Liver (tissue), 9 donors: ENCODE measurements around the gene CCDC63. TPM values are rescaled to one million over a fixed set of nuclear protein-coding genes. Genes with fewer than 3 reads are reported as not detected.

Experiments used
- DNase-seq: peaks from one replicate; pipeline ENCODE4 v3.0.0-alpha.2; 2017; ENCODE audit warnings: low spot score
- H3K27ac ChIP-seq, 2 donors: one replicate each; pipeline ENCODE4 v1.7.0; 2013; ENCODE audit warnings: inconsistent platforms in 2 of 2, low read length in 2 of 2, control low read depth in 1 of 2, low read depth in 1 of 2, mild to moderate bottlenecking in 1 of 2
- H3K27me3 ChIP-seq, 4 donors: one replicate each; pipeline versions ENCODE4 v1.6.1 to v1.7.0; 2013; ENCODE audit warnings: low read length in 3 of 4, inconsistent platforms in 1 of 4, mild to moderate bottlenecking in 1 of 4, moderate library complexity in 1 of 4; ENCODE audit not compliant: control insufficient read depth in 4 of 4, insufficient read depth in 4 of 4
- H3K36me3 ChIP-seq, 4 donors: one replicate each; pipeline versions ENCODE4 v1.6.1 to v1.7.0; 2013; ENCODE audit warnings: low read length in 3 of 4, mild to moderate bottlenecking in 3 of 4, low read depth in 1 of 4, moderate library complexity in 1 of 4; ENCODE audit not compliant: control insufficient read depth in 4 of 4, insufficient read depth in 3 of 4
- H3K4me1 ChIP-seq, 4 donors: one replicate each; pipeline versions ENCODE4 v1.6.1 to v1.7.0; 2013; ENCODE audit warnings: low read length in 3 of 4, mild to moderate bottlenecking in 3 of 4, moderate library complexity in 1 of 4; ENCODE audit not compliant: control insufficient read depth in 4 of 4, insufficient read depth in 4 of 4
- H3K4me3 ChIP-seq, 3 donors: one replicate each; pipeline versions ENCODE4 v1.6.1 to v1.7.0; 2013; ENCODE audit warnings: low read length in 3 of 3, control low read depth in 1 of 3, low read depth in 1 of 3, mild to moderate bottlenecking in 1 of 3
- H3K9ac ChIP-seq, 2 donors: one replicate each; pipeline ENCODE4 v1.7.0; 2013; ENCODE audit warnings: low read length in 2 of 2, mild to moderate bottlenecking in 2 of 2, moderate library complexity in 2 of 2, control low read depth in 1 of 2, low read depth in 1 of 2
- H3K9me3 ChIP-seq, 4 donors: one replicate each; pipeline versions ENCODE4 v1.6.1 to v1.7.0; 2013; ENCODE audit warnings: low read length in 3 of 4; ENCODE audit not compliant: control insufficient read depth in 4 of 4
- ATF3 ChIP-seq: IDR thresholded peaks from 2 replicates; pipeline ENCODE4 v1.6.1; 2016; ENCODE audit warnings: antibody characterized with exemption
- CTCF ChIP-seq: fragments of 150-350 bp; IDR thresholded peaks from 2 replicates; pipeline ENCODE4 v1.5.1; 2017; ENCODE audit warnings: improper control_type of control experiment, low read depth, low read length; ENCODE audit not compliant: missing input control
- EGR1 ChIP-seq, 2 donors: IDR thresholded peaks; 2 replicates each; pipeline ENCODE4 v1.6.1; 2016 to 2018; ENCODE audit warnings: antibody characterized with exemption in 2 of 2, low read depth in 2 of 2
- FOXA1 ChIP-seq: IDR thresholded peaks from 2 replicates; pipeline ENCODE4 v1.6.1; 2016; ENCODE audit warnings: antibody characterized with exemption
- FOXA2 ChIP-seq: IDR thresholded peaks from 2 replicates; pipeline ENCODE4 v1.6.1; 2016; ENCODE audit warnings: antibody characterized with exemption
- HNF4A ChIP-seq, 2 donors: conservative IDR thresholded peaks; 2 replicates each; pipeline ENCODE4 v1.6.1; 2016; ENCODE audit warnings: antibody characterized with exemption in 2 of 2, mild to moderate bottlenecking in 2 of 2
- JUND ChIP-seq, 2 donors: IDR thresholded peaks; 2 replicates each; pipeline ENCODE4 v1.6.1; 2016; ENCODE audit warnings: antibody characterized with exemption in 2 of 2
- MAX ChIP-seq: IDR thresholded peaks from 2 replicates; pipeline ENCODE4 v1.6.1; 2016; ENCODE audit warnings: antibody characterized with exemption
- NR2F2 ChIP-seq: IDR thresholded peaks from 2 replicates; pipeline ENCODE4 v1.6.1; 2016; ENCODE audit warnings: antibody characterized with exemption
- REST ChIP-seq: IDR thresholded peaks from 2 replicates; pipeline ENCODE4 v1.6.1; 2016; ENCODE audit warnings: antibody characterized with exemption, mild to moderate bottlenecking
- RXRA ChIP-seq, 2 donors: IDR thresholded peaks; 2 replicates each; pipeline ENCODE4 v1.6.1; 2017 to 2018; ENCODE audit warnings: antibody characterized with exemption in 2 of 2, mild to moderate bottlenecking in 1 of 2
- SP1 ChIP-seq: IDR thresholded peaks from 2 replicates; pipeline ENCODE4 v1.6.1; 2018; ENCODE audit warnings: antibody characterized with exemption, mild to moderate bottlenecking
- TAF1 ChIP-seq: conservative IDR thresholded peaks from 2 replicates; pipeline ENCODE4 v1.6.1; 2016; ENCODE audit warnings: antibody characterized with exemption, mild to moderate bottlenecking
- YY1 ChIP-seq: IDR thresholded peaks from 2 replicates; pipeline ENCODE4 v1.6.1; 2016; ENCODE audit warnings: antibody characterized with exemption, mild to moderate bottlenecking
- ZBTB33 ChIP-seq: IDR thresholded peaks from 2 replicates; pipeline ENCODE4 v1.6.1; 2016; ENCODE audit warnings: antibody characterized with exemption
- WGBS: extraction: QIAGEN DNeasy Blood & Tissue Kit; methylation state at CpG from one replicate; pipeline ENCODE4 v1.1.7; 2013; 5-methylcytosine and 5-hydroxymethylcytosine counted together
- polyA plus RNA-seq, 2 donors: library from polyadenylated mRNA; stranded (reverse) in 1 of 2; unstranded in 1 of 2; fragments of 200-250 nt in 1 of 2; fragments of >200 nt in 1 of 2; fragmentation: Nextera tagmentation in 1 of 2; extraction: Ambion mirVana in 1 of 2; gene quantifications; one replicate each; pipeline versions ENCODE4 v1.2.1 to v1.2.3, GENCODE V29; 2013 to 2015
- total RNA-seq, 2 donors: library from RNA; depleted of rRNA; stranded (reverse); fragments of >200 nt; gene quantifications; one replicate each; pipeline ENCODE4 v1.2.3, GENCODE V29; 2014
- donor health status: healthy.
- donor health status: healthy.
- donor health status: healthy.
- donor health status: healthy.
- donor health status: healthy.

The CCDC63 gene
- total and polyA plus RNA-seq, 4 donors: not detected

- TF ChIP-seq CTCF (no peak), FOXA1 (no peak), SP1 (no peak)
Observed at GRCh38 chr12:110844131-110844530, 2.7 kb upstream of the CCDC63 start (continued).

GRCh38 chr12:110844551-110845338 lies 2.0 kb upstream of the CCDC63 start:
- no peaks in the 10 kb centered on the region for H3K9me3 ChIP-seq
- TF ChIP-seq MAX: no peak
- no peak for TF ChIP-seq NR2F2
- TF ChIP-seq YY1: no peak
- no peak for TF ChIP-seq SP1
- TF ChIP-seq JUND (IDR thresholded peaks at IDR 0.05): no peak
- no peak for TF ChIP-seq TAF1
- TF ChIP-seq FOXA2: no peak
- no peak for TF ChIP-seq CTCF
- no peak for TF ChIP-seq ATF3
- TF ChIP-seq REST: no peak
- no peak for TF ChIP-seq RXRA (IDR thresholded peaks at IDR 0.05)
- TF ChIP-seq FOXA1: no peak
- TF ChIP-seq HNF4A (conservative IDR thresholded peaks at IDR 0.05): no peak
- no peak for TF ChIP-seq EGR1 (IDR thresholded peaks at IDR 0.05; ENCODE audit: low read depth in 2 of 2)
- TF ChIP-seq ZBTB33: no peak
- peaks cover 0 to 7% (median 2%) of the 10 kb centered on the region in 4 donors for H3K4me1 ChIP-seq
- H3K36me3 ChIP-seq: no peaks in the 10 kb centered on the region
- H3K27me3 ChIP-seq: peaks cover 0 to 2% (median 0%) of the 10 kb centered on the region in 4 donors
- WGBS: 74% methylated on average over 15 of the region's 15 CpGs
- no peak overlapping the region for H3K4me3 ChIP-seq
- DNase-seq: no peak
- H3K27ac ChIP-seq: no peak overlapping the region
- no peak overlapping the region for H3K9ac ChIP-seq
